HG03139 (cell line): ENCODE measurements around the gene SPEM2.
"Not testable (repeated sequence)": the region's sequence is repeated elsewhere in the genome, so short reads cannot be mapped to it uniquely, and the experiment has no call there.

Experiments used
- ATAC-seq: cut with Tn5 transposase; IDR thresholded peaks from one replicate; pipeline ENCODE4 v1.9.1; 2021; ENCODE audit not compliant: unreplicated experiment

The SPEM2 gene

DNA sequence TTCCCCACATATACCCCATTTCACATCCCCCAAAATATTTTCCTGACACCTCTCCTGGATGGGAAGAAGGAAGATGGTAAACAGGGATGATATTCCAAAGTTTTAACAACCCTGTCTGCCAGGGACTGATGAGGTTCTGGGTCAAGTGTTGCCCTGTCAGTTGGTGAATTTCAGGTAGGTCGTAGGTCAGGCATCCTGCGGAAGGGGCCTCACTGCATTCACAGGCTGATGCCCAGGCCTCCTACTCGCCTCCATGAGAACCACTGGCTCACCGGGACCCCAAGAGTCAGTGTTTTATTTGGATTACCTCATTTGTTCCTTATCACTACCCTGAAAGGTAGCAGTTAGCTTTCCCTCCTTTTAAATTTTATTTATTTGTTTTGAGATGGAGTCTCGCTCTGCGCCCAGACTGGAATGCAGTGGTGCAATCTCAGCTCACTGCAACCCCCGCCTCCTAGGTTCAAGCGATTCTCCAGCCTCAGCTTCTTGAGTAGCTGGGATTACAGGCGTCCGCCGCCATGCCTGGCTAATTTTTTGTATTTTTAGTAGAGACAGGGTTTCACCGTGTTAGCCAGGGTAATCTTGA lies 43.5 kb downstream of the SPEM2 start:
- no peak for ATAC-seq

DNA sequence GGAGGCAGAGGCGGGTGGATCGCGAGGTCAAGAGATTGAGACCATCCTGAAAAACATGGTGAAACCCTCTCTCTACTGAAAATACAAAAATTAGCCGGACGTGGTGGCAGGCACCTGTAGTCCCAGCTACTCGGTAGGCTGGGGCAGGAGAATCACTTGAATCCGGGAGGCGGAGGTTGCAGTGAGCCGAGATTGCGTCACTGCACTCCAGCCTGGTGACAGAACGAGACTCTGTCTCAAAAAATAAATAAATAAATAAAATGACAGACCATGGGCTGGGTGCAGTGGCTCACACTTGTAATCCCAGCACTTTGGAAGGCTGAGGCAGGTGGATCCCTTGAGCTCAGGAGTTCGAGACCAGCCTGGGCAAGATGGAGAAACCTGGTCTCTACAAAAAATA lies 44.4 kb downstream of the SPEM2 start:
- not testable (repeated sequence) for ATAC-seq

DNA sequence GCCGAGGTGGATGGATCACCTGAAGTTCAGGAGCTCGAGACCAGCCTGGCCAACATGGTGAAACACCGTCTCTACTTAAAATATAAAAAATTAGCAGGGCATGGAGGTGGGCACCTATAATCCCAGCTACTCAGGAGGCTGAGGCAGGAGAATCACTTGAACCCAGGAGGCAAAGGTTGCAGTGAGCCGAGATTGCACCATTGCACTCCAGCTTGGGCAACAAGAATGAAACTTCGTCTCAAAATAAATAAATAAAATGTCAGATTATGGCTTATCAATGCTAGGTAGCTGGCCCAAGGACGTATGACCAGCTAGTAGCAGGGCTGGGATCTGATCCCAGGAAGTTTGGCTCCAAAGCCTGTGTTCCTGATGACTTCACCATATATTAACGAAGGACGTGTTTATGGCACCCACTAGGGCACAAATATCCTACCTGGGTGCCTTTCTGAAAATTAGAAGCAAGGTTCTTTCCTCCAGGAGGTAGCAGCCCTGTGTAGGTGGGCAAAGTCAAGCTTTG lies 45.1 kb downstream of the SPEM2 start:
- not testable (repeated sequence) for ATAC-seq

DNA sequence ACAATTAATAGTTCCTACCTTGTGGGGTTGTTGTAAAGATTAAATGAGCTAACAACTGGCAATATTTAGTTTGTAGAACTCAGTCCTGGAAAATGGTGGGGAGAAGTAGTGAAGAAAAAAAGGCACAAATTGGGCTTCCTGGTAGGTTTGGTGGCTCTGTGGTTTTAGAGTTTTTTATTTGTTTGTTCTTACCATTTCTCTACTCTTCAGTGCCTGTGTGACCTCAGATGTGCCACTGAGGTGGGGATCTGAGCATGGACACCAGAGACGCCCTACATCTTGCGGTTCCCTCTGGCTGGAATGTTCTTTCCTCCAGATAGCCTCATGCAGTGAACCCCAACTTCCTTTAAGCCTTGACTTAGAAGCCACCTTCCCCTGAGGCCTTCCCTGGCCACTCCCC lies 46.3 kb downstream of the SPEM2 start:
- no peak for ATAC-seq

DNA sequence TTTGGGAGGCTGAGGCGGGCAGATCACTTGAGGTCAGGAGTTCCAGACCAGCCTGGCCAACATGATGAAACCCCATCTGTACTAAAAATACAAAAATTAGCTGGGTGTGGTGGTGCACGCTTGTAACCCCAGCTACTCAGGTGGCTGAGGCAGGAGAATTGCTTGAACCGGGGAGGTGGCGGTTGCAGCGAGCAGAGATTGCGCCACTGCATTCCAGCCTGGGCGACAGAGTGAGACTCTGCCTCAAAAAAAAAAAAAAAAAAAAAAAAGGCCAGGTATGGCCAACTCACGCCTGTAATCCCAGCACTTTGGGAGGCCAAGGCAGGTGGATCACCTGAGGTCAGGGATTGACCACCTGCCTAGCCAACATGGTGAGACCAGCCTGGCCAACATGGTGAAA lies 49.4 kb downstream of the SPEM2 start:
- not testable (repeated sequence) for ATAC-seq

DNA sequence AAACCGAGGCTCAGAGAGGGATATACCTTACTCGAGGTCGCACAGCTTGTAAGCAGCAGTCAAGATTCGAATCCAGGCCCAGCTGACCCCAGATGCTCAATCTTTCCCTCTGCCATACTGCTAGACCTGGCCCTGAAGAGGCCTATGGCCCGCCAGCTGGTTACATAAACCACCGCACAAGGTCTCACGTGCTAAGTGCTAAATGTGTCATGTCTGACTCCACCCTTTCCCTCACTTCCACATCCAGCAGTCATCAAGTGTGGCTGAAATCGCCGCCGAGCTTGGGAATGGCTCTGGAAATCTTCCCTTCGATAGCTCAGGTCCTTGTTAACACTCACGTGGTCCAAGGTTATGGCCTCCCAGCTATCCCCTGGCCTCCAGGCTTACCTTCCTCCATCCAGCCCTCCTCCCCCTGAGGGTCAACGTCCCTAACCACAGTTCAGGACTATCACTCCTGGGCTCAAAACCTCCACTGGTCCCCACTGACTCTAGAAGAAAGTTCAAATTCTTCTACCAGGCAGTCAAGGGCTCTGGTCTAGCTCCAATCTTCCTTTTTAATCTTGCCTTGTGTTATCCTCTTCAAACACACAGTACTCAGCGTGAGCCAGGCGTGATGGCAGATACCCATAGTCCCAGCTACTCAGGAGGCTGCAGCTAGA lies 50.5 kb downstream of the SPEM2 start:
- ATAC-seq, result no peak

DNA sequence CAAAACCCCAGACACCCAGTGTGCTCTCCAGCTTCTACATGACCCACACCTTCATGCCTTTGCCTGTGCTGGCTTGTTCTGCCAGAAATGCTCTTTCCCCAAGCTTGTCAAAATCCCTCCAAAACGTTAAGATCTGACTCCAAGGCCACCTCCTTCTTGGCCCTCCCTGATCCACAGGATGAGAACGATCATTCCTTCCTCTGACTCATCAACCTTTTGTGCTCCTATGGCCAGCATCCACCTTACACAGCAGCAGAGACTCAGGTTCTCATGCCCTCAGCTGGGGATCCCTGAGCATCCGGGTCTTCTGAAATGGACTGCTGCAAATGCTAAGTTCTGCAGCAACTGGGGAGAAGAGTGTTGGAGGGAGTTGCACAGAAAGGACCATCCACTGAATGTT lies 51.1 kb downstream of the SPEM2 start:
- ATAC-seq, result no peak

DNA sequence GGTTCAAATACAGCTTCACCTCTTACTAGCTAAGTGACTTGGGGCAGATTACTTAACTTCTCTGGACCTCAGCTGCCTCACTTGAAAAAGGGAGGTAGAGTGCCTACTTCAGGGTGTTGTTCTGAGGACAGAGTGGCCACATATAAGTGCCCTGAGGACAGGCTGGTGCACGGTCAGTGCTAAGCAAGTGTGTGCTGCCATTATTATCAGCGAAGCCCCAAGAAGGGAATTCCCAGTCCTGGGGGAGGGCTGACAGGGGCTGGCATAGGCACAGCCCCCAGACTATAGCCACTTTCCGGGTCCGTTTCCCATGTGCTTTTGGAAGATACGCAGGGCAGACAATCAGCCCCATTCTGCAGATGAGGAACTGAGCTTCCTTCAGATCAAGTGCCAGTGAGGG lies 51.5 kb downstream of the SPEM2 start:
- no peak for ATAC-seq
